A673 (cell line): Measurements from ENCODE around the gene KANK4. TPM values are rescaled to one million over a fixed set of nuclear protein-coding genes. Genes with fewer than 3 reads are reported as not detected.

Experiments used
- BruUV-seq: library from RNA; stranded (reverse); fragments of 400-500 nt; replicated peaks from 2 replicates; lab custom pipeline; 2021; lab: Mats Ljungman, UMichigan
- CTCF ChIA-PET: fragments of 300-600 bp; sonication (Branson Sonifier 250); formaldehyde crosslinking; loops from one replicate; lab custom pipeline; 2022; ENCODE audit warnings: antibody characterized with exemption; lab: Charles Lee
- POLR2A ChIA-PET: fragments of 300-600 bp; sonication (Branson Sonifier 250); formaldehyde crosslinking; loops from one replicate; lab custom pipeline; 2022; ENCODE audit warnings: antibody characterized with exemption; ENCODE audit not compliant: low non-redundant PET; lab: Charles Lee
- DNase-seq: peaks from one replicate; pipeline ENCODE4 v3.0.0-alpha.2; 2015; ENCODE audit warnings: low spot score
- H3K27ac ChIP-seq: fragments of 200-600 bp; sonication (generic); 2 replicates; pipeline ENCODE4 v1.5.1; 2016; ENCODE audit warnings: mixed run types, low read depth, mild to moderate bottlenecking, mixed read lengths, antibody characterized with exemption, low read length; ENCODE audit not compliant: poor library complexity, severe bottlenecking
- H3K27me3 ChIP-seq: fragments of 200-600 bp; sonication (generic); replicated peaks from 2 replicates; pipeline ENCODE4 v1.6.1; 2017; ENCODE audit warnings: mixed run types, low read depth, mild to moderate bottlenecking, mixed read lengths, antibody characterized with exemption, low read length; ENCODE audit not compliant: insufficient read depth, poor library complexity
- H3K36me3 ChIP-seq: fragments of 200-600 bp; sonication (generic); 2 replicates; pipeline ENCODE4 v1.6.1; 2016; ENCODE audit warnings: mixed run types, mild to moderate bottlenecking, mixed read lengths, antibody characterized with exemption, low read length; ENCODE audit not compliant: insufficient read depth, poor library complexity, severe bottlenecking
- H3K4me1 ChIP-seq: fragments of 200-600 bp; sonication (generic); 2 replicates; pipeline ENCODE4 v1.6.1; 2017; ENCODE audit warnings: mixed run types, mild to moderate bottlenecking, mixed read lengths, antibody characterized with exemption, low read length; ENCODE audit not compliant: insufficient read depth, poor library complexity, severe bottlenecking
- H3K4me3 ChIP-seq: fragments of 200-600 bp; sonication (generic); 2 replicates; pipeline ENCODE4 v1.5.1; 2016; ENCODE audit warnings: low read depth, mixed run types, mild to moderate bottlenecking, mixed read lengths, low read length; ENCODE audit not compliant: poor library complexity, severe bottlenecking
- H3K9me3 ChIP-seq: fragments of 200-600 bp; sonication (generic); 2 replicates; pipeline ENCODE4 v1.6.1; 2016; ENCODE audit warnings: mixed run types, low read depth, mild to moderate bottlenecking, mixed read lengths, antibody characterized with exemption, low read length; ENCODE audit not compliant: poor library complexity, severe bottlenecking
- EZH2 ChIP-seq: fragments of 200-600 bp; sonication (generic); IDR thresholded peaks from 2 replicates; pipeline ENCODE4 v1.6.1; 2017; ENCODE audit warnings: borderline replicate concordance, low read depth, mild to moderate bottlenecking, mixed read lengths, antibody characterized with exemption, low read length; ENCODE audit not compliant: poor library complexity, severe bottlenecking
- intact Hi-C: fragments of 100-400 bp; cut with micrococcal nuclease; formaldehyde crosslinking; loops from one replicate; pipeline ENCODE4 v1.10.0; 2022; ENCODE audit not compliant: unreplicated experiment
- total RNA-seq: library from RNA; stranded (reverse); gene quantifications from 2 replicates; pipeline ENCODE4 v1.2.3, GENCODE V29; 2021
- TF ChIP-seq, protein P1 (sequence below): fragments of 300-800, 200-600 bp; sonication (generic); conservative IDR thresholded peaks from 2 replicates; pipeline ENCODE4 v1.5.1; 2017; ENCODE audit warnings: low read depth, mild to moderate bottlenecking, antibody characterized with exemption, low read length, moderate library complexity, mixed read lengths

The KANK4 gene
- total RNA-seq, 1 experiment from 2014 or later: 0.24 TPM

DNA sequence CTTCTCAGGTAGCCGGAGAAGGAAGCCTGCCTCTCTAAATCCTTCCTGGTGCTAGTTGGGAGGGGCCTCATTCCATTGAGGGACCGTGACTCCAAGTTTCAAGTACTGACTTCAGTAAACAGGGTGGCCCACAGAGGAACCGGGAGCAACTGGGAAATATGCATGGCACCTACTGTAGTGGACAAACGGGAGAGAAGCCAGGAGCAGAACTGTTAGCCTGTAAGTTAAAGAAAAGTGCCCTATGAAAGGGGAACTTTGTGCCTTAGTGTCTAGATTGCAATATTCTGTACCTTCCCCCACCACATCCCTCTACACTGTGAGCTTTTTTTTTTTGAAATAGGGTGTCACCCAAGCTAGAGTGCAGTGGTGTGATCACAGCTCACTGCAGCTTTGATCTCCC, 33.2 kb upstream of the KANK4 start:
- Histone ChIP-seq H3K36me3 (no peaks in the 10 kb centered on the region), H3K9me3 (no peaks in the 10 kb centered on the region), H3K4me3 (no peak overlapping the region), H3K27ac (no peak overlapping the region), H3K4me1 (peaks cover 4% of the 10 kb centered on the region), H3K27me3 (no peaks in the 10 kb centered on the region)
- BruUV-seq: no TSS peak
- POLR2A ChIA-PET: no interaction called here
- intact Hi-C loops: no loop called here
- TF ChIP-seq EZH2: no peak
- TF ChIP-seq, protein P1, sequence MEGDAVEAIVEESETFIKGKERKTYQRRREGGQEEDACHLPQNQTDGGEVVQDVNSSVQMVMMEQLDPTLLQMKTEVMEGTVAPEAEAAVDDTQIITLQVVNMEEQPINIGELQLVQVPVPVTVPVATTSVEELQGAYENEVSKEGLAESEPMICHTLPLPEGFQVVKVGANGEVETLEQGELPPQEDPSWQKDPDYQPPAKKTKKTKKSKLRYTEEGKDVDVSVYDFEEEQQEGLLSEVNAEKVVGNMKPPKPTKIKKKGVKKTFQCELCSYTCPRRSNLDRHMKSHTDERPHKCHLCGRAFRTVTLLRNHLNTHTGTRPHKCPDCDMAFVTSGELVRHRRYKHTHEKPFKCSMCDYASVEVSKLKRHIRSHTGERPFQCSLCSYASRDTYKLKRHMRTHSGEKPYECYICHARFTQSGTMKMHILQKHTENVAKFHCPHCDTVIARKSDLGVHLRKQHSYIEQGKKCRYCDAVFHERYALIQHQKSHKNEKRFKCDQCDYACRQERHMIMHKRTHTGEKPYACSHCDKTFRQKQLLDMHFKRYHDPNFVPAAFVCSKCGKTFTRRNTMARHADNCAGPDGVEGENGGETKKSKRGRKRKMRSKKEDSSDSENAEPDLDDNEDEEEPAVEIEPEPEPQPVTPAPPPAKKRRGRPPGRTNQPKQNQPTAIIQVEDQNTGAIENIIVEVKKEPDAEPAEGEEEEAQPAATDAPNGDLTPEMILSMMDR: no peak
- CTCF ChIA-PET: no interaction called here
- DNase-seq: no peak

DNA sequence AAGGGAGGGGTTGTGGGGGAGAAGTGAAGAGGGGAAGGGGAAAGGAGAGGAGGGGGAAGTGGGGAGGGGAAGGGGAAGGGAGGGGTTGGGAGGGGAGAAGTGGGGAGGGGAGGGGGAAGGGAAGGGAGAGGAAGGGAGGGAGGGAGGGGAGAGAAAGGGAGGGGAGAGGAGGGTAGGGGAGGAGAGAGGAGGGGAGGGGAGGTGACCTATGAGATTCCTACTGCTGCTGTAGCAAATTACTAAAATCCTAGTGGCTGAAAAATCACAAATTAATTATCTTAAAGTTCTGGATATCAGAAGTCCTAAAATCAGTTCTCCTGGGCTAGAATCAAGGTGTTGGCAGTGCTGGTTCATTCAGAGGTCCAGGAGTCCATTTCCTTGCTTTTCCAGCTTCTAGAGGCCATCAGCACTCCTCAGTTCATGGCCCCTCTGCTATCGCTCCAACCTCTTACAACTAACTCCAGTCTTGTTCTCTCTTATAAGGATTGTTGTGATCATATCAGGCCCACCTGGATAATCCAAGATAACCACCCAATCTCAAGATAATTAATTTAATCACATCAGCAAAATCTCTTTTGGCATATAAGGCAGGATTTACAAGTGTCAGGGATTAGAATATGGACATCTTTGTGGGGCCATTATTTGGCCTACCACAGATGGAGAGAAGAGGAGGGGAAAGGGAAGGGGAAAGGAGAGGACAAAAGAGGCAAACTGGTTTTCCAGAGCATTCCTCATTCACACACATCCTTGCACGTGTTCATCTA, 30.4 kb upstream of the KANK4 start:
- no peaks in the 10 kb centered on the region for H3K9me3 ChIP-seq
- H3K4me3 ChIP-seq: no peak overlapping the region
- ChIA-PET CTCF (no interaction called here), POLR2A (no interaction called here)
- no peak for TF ChIP-seq EZH2
- TF ChIP-seq, protein P1: no peak
- no peaks in the 10 kb centered on the region for H3K36me3 ChIP-seq
- H3K27ac ChIP-seq: no peak overlapping the region
- H3K27me3 ChIP-seq: no peaks in the 10 kb centered on the region
- no peak for DNase-seq
- intact Hi-C loops: no loop called here
- peaks cover 4% of the 10 kb centered on the region for H3K4me1 ChIP-seq
- no TSS peak for BruUV-seq

DNA sequence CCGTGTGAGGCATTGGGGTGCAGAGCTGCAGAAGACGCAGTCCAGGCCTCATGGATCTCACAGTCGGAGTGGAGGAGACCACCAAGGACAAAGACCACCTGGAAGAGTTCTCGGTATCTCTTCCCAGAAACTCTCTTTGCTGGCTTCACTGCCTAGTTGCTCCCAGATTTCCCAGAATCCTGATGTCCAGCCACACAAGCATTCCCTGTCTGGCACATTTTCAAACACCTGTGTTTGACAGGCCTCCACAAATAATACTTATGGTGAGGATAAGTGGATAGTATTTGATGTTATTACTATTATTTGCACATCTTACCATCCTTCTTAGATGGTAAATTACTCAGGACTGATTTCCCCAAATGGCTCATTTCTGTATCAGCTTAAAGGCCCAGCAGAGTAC, 27.7 kb upstream of the KANK4 start:
- Histone ChIP-seq H3K27ac (no peak overlapping the region), H3K27me3 (no peaks in the 10 kb centered on the region), H3K36me3 (no peaks in the 10 kb centered on the region), H3K4me1 (peaks cover 4% of the 10 kb centered on the region), H3K4me3 (no peak overlapping the region), H3K9me3 (no peaks in the 10 kb centered on the region)
- DNase-seq: no peak
- TF ChIP-seq, protein P1: no peak
- TF ChIP-seq EZH2: no peak
- POLR2A ChIA-PET: no interaction called here
- intact Hi-C loops: no loop called here
- BruUV-seq: no TSS peak
- CTCF ChIA-PET: no interaction called here
